ENCODE data around the gene UGT2A2.
"Not testable (repeated sequence)": the region's sequence is repeated elsewhere in the genome, so short reads cannot be mapped to it uniquely, and the experiment has no call there.

Gene UGT2A2

DNA sequence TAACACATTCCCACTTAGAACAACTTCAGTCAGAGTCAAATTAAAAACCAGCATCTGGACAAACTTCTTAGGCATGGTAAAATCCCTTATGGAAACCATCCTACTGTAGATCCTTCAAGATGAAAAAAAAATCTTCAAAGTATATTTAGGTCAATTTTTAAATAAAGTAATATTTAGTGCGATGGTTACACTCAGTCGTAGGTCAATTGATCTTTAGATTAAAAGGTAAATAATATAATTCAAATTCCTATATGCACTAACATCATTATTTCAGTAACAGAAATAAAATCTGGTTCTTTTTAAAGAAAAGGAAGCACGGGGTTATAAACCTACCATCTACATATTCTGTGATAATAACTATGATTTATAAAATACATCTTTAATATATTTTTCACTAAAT lies at the start of gene UGT2A2:
Gene UGT2A2 (minus strand): TSS at position 101 of the 400 bp plus-strand sequence. CDS start 2 bp downstream, at position 99.
- no peak for DNase-seq (ENCODE audit: low read depth)

DNA sequence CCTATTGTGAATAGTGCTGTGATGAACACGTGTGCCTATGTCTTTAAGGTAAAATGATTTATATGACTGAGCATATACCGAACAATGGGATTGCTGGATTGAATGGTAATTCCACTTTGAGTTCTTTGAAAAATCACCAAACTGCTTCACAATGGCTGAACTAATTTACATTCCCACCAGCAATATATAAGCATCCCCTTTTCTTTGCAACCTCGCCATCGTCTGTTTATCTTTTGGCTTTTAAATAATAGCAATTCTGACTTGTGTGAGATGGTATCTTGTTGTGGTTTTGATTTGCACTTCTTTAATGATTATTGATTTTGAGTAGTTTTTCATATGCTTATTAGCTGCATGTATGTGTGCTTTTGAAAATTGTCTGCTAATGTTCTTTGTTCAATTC lies 45.4 kb upstream of the UGT2A2 start:
- no peak for DNase-seq (ENCODE audit: low read depth)

DNA sequence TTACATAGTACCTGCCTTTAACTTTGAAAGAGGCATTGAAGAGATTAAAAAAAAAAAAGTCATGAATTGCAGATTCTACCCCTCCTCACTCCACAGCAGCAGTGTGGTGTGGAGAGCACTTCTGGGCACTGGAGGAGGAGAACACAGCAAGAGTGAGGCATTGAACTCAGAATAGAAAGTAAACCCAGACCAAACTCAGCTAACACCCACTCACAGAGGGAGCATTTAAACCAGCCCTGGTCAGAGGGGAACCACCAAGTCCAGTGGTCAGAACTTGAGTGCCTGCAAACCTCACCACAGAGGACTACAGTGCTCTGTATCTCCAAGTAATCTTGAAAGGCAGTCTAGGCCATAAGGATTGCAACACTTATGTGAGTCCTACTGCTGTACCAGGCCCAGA lies 29.2 kb upstream of the UGT2A2 start:
- DNase-seq (ENCODE audit: low read depth): no peak

DNA sequence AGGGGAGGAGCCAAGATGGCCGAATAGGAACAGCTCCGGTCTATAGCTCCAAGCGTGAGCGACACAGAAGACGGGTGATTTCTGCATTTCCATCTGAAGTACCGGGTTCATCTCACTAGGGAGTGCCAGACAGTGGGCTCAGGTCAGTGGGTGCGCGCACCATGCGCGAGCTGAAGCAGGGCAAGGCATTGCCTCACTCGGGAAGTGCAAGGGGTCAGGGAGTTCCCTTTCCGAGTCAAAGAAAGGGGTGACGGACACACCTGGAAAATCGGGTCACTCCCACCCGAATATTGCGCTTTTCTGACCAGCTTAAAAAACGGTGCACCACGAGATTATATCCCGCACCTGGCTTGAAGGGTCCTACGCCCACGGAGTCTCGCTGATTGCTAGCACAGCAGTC lies 24.6 kb upstream of the UGT2A2 start:
- DNase-seq (ENCODE audit: low read depth): not testable (repeated sequence)

DNA sequence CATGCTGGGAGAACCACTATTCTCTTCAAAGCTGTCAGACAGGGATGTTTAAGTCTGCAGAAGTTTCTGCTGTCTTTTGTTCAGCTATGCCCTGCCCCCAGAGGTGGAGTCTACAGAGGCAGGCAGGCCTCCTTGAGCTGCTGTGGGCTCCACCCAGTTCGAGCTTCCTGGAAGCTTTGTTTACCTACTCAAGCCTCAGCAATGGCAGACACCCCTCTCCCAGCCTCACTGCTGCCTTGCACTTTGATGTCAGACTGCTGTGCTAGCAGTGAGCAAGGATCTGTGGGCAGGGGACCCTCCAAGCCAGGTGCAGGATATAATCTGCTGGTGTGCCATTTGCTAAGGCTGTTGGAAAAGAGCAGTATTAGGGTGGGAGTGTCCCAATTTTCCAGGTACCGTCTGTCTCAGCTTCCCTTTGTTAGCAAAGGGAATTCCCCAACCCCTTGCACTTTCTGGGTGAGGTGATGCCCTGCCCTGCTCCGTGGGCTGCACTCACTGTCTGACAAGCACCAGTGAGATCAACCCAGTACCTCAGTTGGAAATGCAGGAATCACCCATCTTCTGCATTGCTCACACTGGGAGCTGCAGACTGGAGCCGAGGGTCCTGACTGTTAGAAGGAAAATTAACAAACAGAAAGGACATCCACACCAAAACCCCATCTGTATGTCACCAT lies 21.8 kb upstream of the UGT2A2 start:
- not testable (repeated sequence) for DNase-seq (ENCODE audit: low read depth)

DNA sequence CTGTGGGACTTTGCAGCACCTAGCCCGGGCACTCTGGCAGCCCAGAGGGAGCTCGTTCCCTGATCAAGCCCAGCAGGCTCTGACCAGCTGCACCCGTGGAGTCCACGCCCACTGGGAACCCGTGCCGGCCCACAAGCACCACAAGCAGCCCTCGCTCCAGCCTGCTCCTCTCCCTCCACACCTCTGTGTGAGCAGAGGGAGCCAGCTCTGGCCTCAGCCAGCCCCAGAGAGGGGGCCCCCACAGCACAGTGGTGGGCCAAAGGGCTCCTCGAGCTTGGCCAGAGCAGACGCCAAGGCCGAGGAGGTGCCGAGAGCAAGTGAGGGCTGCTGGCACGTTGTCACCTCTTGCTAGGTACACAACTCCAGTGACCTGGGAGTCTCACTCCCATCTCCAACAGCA lies 18.7 kb upstream of the UGT2A2 start:
- no peak for DNase-seq (ENCODE audit: low read depth)

DNA sequence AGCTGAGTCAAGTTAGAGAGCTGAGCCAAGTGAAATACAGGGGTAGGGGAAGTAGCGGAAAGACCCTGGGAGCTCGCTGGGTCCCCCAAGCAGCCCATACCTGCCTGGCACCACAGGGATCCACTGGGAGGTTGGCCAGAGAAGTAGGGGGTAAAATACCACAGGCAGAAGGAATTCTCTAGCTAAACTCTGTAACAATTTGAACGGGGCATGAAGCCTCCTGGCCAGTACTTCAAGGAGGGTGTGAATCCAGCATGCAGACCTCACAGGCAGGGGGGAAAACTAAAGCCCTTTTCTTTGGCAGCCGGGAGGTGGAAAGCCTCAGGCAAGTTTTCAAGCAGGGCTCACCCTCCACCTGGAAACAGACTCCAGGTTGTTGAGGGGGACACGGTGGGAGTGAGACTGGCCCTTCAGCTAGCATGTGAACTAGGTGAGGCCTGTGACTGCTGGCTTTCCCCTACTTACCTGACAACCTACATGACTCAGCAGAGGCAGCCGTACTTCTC lies 17.3 kb upstream of the UGT2A2 start:
- DNase-seq (ENCODE audit: low read depth): no peak

DNA sequence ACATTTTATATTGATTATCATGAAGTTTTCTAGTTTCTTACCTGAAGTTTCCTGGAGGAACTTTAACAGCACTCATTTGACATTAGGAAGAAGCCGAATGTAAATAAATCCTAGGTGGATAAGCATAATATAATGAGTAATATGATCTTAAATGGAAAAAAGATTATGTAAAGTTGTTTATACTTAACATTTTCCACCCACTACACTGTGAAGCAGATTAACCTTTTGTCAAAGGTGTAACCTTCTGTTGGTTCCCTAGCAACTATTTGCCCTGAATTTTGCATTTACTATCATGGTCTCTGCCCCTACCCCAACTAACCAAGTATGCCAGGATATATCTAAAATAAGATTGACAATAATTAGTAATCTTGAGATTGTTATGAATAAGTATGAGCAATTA lies 13.7 kb upstream of the UGT2A2 start, which contains the start of gene UGT2A1:
Gene UGT2A1 (minus strand): TSS at position 101 of the 400 bp plus-strand sequence. CDS start 5,603 bp downstream, outside the sequence.
- DNase-seq (ENCODE audit: low read depth): no peak

DNA sequence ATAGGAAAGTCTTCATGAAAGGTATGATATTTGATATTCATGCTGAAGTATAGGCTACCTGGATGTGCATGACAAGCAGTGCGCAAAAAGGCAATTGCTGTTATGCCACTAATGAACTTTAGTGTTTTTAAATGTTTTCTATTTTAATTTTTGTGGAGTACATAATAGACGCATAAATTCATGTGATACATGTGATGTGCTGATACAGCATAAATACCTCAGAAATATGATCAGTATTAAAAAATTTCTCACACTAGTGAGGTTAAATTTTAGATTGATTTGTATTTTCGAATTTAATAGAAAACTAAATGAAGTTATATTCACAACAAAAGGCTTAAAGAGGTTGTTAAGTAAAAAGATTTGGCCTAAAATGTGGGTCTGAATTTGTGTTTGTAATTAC lies 11.4 kb upstream of the UGT2A2 start:
- no peak for DNase-seq (ENCODE audit: low read depth)

DNA sequence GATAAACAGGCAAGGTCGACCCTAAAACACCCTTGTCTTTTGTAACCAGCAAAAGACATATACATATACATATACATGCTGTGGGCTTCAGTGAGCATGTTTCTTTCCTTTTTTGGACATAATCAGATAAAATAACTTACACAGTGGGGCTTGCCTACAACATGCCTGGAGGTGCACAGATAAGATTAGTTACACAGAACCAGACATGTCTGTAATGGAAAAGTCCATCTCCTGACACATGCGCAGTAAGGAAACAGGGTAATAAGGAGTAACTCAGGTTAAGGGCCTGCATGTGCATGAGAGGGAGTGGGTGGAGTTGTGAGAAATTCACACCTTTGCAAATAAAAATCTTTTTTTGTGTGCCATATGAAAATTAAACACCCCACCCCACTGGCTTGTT lies 10.2 kb upstream of the UGT2A2 start:
- no peak for DNase-seq (ENCODE audit: low read depth)

DNA sequence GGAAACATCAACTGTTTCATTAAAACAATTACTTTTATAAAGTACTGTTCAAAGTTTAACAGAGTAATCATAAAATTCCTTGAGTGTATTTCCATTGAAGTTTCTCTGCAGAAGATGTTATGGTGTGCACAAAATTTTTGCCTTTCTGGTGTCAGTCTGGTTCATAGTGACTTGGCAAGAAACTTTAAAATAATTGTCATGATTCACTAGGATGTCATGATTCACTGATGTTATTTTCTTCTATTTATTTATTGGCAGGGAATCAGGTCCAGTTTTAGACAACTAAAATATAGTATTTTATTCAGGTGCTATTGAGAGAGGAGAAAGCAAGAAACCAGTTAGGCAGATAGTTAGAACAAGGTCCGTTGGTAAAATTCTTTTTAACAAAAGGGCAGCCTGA lies 9.8 kb upstream of the UGT2A2 start:
- DNase-seq (ENCODE audit: low read depth): no peak

DNA sequence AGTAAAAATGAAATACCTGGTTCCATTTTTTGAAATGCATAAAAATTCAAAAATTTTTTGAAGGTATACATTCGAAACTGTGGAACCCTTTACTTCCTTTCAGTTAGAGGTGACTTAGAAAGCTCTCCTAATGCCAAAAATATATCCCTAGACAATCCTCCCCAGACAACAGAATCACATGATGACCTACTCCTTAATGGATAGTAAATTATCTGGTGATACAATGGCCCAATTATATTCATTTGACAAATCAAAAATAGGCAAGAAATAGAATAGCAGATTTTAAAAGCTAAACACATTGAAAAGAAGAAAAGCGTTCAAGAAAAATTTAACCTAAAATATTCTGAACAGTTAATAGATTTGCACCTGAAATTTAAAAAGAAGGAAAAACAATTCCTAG lies 3.5 kb upstream of the UGT2A2 start:
- DNase-seq (ENCODE audit: low read depth): no peak

DNA sequence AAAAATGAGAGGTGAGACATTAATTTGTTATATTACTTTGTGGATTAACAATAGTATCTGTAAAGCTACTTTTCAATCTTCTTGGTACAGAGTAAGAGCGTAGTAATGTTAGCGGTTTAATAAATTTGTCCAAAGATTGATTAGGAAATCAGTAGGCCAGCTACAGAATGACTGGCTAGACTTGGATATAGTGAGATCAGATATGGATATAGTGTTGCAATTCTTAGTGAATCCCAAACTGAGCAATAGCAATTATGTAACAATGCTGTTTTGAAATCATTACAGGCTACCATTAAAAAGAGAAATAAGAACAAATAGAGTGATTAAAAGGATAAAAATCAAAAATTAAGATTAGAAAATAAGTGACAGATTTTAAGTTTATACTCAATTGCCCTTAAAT lies 847 bp upstream of the UGT2A2 start:
- no peak for DNase-seq (ENCODE audit: low read depth)

DNA sequence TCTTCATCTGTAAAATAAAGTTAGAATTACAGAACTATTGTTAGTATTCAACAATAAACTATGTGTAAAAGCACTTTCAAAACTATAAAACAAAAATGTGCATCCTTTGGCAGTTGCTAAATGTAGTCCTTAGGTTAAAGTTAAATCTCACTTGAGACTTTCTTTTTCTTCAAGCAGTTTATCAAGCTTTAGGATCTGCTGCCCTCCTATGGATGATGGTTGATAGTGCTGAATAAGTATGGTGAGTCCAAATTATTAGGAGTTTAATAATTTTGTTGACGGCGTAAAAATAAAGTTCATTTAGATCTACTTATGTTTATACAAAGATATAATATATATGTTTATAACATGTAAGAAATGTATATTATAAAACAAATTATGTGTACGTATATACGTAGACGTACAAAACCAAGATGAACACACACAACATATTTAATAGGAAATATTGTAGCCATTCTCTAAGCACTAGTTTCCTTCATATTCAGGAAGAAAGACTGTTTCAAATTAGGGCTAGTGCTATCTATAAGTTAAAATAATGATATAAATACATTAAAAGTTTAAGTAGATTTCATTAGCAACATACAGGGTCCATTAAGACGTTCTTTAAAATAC lies 22.3 kb downstream of the UGT2A2 start:
- DNase-seq (ENCODE audit: low read depth): peak; percentile 29

DNA sequence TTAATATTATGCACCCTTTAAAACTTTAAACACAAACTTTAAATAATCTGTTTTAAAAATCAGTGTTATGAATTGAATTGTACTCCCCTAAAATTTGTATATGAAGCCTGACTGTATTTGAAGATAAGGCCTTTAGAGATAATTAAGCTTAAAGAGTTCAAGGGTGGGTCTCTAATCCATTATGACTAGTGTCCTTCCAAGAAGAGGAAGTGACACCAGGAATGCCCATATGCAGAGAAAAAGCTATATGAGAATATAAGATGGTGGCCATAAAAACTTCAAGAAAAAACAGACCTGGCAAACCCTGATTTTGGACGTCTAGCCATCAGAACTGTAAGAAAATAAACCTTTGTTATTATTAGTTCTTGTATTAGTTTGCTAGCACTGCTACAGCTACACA lies 29.0 kb downstream of the UGT2A2 start:
- no peak for DNase-seq (ENCODE audit: low read depth)

DNA sequence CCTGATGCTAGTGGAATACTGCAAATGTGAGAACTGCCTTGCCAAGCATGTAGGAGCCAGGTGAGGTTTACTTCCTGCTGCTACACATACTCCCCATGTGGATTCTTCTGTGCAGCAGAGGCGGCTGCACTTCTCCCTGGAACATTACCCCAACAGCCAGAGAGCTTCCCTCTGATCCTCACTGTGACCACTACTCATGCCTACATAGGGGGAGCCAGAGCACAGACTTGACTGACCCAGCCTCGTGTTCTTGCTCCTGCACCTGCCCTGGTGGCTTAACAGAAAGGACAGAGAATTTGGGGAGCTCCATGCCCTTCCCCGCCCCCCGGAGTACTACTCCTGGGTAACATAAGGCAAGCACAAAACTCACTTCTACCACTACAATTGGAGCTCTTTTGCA lies 38.4 kb downstream of the UGT2A2 start:
- no peak for DNase-seq (ENCODE audit: low read depth)

DNA sequence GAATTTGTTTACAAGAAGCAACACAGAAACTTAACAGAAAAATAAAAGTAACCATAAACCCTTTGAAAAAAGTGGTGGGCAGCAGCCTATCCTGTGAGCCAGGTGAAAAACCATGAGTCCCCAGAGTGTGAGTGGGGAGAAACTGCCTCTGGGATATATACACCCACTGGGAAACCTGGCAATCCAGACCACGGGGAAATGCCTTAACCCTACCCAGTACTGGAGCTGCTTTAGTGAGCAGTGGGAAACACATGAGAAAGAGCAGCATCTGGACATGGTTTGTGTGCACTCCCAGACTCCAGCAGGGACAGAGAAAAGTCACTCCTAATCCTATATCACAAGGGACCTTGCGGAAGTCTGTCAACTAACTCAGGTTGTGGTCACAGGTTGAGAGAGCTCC lies 39.4 kb downstream of the UGT2A2 start:
- DNase-seq (ENCODE audit: low read depth): no peak

DNA sequence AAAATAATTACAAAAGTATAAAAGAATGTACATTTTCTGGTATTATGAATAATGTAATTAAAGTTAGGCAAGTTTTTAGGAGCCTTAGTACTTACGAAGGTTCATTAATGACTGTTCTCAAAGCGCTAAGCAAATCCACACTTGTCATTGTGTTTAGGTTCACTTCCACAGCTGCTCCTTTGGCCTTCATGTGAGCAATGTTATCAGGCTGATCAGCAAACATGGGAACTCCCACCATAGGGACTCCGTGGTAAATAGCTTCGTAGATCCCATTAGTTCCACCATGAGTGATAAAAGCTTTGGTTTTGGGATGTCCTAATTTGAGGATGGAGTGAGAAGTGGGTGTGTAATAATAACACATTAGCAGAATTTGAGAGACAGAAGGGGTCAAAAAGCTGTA lies 45.1 kb downstream of the UGT2A2 start:
- DNase-seq (ENCODE audit: low read depth): no peak

DNA sequence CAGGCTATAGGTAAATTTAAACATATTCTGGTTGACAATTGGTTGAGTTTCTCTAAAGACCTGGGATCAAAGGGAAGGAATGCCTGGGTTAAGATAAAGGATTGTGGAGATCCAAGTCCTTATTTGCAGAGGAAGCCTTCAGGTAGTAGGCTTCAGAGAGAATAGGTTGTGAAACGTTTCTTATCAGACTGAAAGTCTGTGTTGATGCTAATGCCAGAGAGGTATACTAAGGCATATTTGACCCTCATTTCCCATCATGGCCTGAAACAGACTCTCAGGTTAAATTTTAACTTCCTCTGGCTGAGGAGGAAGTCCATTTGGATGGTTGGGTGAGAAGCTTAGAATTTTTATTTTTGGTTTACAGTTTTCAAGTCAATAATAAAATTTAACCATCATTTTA lies 48.1 kb downstream of the UGT2A2 start:
- no peak for DNase-seq (ENCODE audit: low read depth)

DNA sequence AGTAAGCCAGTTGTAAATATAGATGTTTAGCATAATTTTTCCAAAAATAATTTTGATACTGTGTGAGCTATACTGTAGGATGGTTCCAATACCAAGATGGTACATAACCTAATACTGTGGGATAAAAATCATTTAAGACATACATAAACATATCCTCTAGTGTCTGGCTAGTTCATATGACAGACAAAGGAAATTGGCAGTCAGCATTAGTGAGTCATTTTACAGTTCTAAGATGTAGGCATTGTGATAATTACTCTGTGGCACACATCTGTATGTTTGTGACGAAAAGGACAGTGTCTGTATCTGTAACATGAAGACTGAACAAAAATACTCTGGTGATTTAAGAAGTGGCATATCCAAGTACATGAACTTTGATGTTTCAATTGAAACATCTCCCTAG lies 49.6 kb downstream of the UGT2A2 start:
- no peak for DNase-seq (ENCODE audit: low read depth)

DNA sequence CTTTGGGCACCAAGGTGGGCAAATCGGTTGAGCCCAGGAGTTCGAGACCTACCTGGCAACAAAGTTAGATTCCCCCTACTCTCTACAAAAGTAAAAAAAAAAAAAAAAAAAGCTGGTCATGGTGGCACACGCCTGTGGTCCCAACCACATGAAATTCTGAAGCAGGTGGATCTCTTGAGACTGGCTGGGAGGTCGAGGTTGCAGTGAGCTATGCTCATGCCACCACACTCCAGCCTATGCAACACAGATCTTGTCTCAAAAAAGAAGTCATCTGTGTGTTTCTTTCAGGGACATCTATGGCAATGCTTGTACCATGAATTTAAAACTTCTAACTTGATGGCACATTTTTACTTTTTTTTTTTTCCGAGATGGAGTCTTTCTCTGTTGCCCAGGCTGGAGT lies 55.3 kb downstream of the UGT2A2 start:
- no peak for DNase-seq (ENCODE audit: low read depth)

DNA sequence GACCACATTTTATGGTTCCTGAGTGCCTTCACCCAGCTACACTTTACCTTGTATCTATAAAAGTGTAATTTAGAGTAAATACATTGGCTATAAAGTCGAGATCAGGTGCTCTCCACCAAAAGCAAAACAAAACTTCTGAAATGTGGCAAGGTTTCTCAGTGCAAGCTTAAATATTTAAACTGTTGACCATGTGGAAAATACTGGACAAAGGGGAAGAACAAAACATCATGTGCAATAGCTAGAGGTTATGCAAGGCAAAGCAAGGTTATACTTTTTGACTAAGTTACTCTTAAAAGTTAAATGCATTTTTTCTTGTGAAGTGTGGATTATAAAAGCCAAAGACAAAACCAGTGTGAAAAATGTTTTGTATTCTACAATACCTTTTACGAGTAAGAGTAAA lies 55.9 kb downstream of the UGT2A2 start:
- DNase-seq (ENCODE audit: low read depth): no peak

DNA sequence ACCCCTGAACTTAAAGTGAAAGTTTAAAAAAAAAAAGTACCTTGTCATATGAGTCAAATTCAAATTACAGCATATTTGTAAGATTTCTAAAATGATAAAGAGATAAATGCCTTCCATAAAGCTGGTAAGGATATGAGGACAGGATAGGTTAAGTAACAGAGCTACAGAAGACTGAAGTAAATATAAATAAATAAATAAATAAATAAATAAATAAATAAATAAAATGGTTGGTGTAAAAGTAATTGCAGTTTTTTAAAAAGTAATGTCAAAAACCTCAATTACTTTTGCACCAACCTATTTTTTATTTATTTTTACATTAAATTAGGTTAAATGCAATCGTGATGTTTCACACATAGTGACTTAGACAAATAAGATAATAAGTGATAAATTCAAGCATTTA lies 62.2 kb downstream of the UGT2A2 start:
- DNase-seq (ENCODE audit: low read depth): no peak

Data from fibroblast of the conjunctiva (primary cell).